OCI-LY7 (cell line): Measurements from ENCODE around the gene P3H2. TPM values are rescaled to one million over a fixed set of nuclear protein-coding genes. Genes with fewer than 3 reads are reported as not detected.

Source experiments
- BruUV-seq: library from RNA; stranded (reverse); fragments of 400-500 nt; replicated peaks from 2 replicates; lab custom pipeline; 2021; lab: Mats Ljungman, UMichigan
- CTCF ChIA-PET: fragments of 300-600 bp; sonication (Branson Sonifier 250); formaldehyde crosslinking; loops from one replicate; lab custom pipeline; 2022; ENCODE audit warnings: antibody characterized with exemption; ENCODE audit not compliant: unreplicated experiment; lab: Charles Lee
- POLR2A ChIA-PET: fragments of 300-600 bp; sonication (Branson Sonifier 250); formaldehyde crosslinking; loops from one replicate; lab custom pipeline; 2022; ENCODE audit warnings: antibody characterized with exemption; lab: Charles Lee
- DNase-seq: peaks from one replicate; pipeline ENCODE4 v3.0.0-alpha.2; 2015; ENCODE audit warnings: low spot score
- H2AFZ ChIP-seq: fragments of 200-600 bp; sonication (generic), shearing (Covaris generic); 2 replicates; pipeline ENCODE4 v1.6.1; 2014; ENCODE audit warnings: mild to moderate bottlenecking, antibody characterized with exemption, low read length, moderate library complexity
- H3K27ac ChIP-seq: fragments of 200-600 bp; sonication (generic); 2 replicates; pipeline ENCODE4 v1.5.1; 2014; ENCODE audit warnings: mixed run types, low read depth, mild to moderate bottlenecking, moderate library complexity, low read length, inconsistent platforms; ENCODE audit not compliant: poor library complexity, severe bottlenecking
- H3K36me3 ChIP-seq: fragments of 200-600 bp; sonication (generic); 2 replicates; pipeline ENCODE4 v1.6.1; 2014; ENCODE audit warnings: mild to moderate bottlenecking, antibody characterized with exemption, low read length, moderate library complexity, mixed read lengths; ENCODE audit not compliant: insufficient read depth
- H3K4me1 ChIP-seq: fragments of 200-600 bp; sonication (generic); 2 replicates; pipeline ENCODE4 v1.5.1; 2014; ENCODE audit warnings: mild to moderate bottlenecking, low read length; ENCODE audit not compliant: insufficient read depth, poor library complexity, severe bottlenecking
- H3K4me2 ChIP-seq: fragments of 200-600 bp; sonication (generic); 2 replicates; pipeline ENCODE4 v1.6.1; 2014; ENCODE audit warnings: mild to moderate bottlenecking, low read length
- H3K4me3 ChIP-seq: fragments of 200-600 bp; sonication (generic); 2 replicates; pipeline ENCODE4 v1.5.1; 2014; ENCODE audit warnings: mild to moderate bottlenecking, low read depth, low read length; ENCODE audit not compliant: poor library complexity, severe bottlenecking
- H3K79me2 ChIP-seq: fragments of 200-600 bp; sonication (generic); 2 replicates; pipeline ENCODE4 v1.6.1; 2016; ENCODE audit warnings: low read depth, mild to moderate bottlenecking, low read length, moderate library complexity, mixed read lengths; ENCODE audit not compliant: insufficient read depth
- H3K9me2 ChIP-seq: fragments of 200-600 bp; sonication (generic); 2 replicates; pipeline ENCODE4 v1.6.1; 2016; ENCODE audit warnings: mild to moderate bottlenecking, low read length, mixed read lengths; ENCODE audit not compliant: insufficient read depth
- H3K9me3 ChIP-seq: fragments of 200-600 bp; sonication (generic); 2 replicates; pipeline ENCODE4 v1.6.1; 2014; ENCODE audit warnings: mild to moderate bottlenecking, mixed run types, low read length, mixed read lengths
- H4K20me1 ChIP-seq: fragments of 200-600 bp; sonication (generic); 2 replicates; pipeline ENCODE4 v1.6.1; 2014; ENCODE audit warnings: mild to moderate bottlenecking, antibody characterized with exemption, low read length, moderate library complexity, mixed read lengths; ENCODE audit not compliant: insufficient read depth
- CTCF ChIP-seq: fragments of 200-600 bp; sonication (generic); conservative IDR thresholded peaks from 2 replicates; pipeline ENCODE4 v1.5.1; 2014; ENCODE audit warnings: mild to moderate bottlenecking, antibody characterized with exemption, low read length, moderate library complexity, mixed read lengths
- EZH2phosphoT487 ChIP-seq: fragments of 200-600 bp; sonication (generic); IDR thresholded peaks from 2 replicates; pipeline ENCODE4 v1.6.1; 2018; ENCODE audit warnings: low read depth, borderline replicate concordance, mild to moderate bottlenecking, mixed run types, antibody characterized with exemption, low read length, moderate library complexity, mixed read lengths
- intact Hi-C: fragments of 100-400 bp; cut with micrococcal nuclease; formaldehyde crosslinking; loops from one replicate; pipeline ENCODE4 v1.10.0; 2022; ENCODE audit not compliant: unreplicated experiment
- total RNA-seq, 2 experiments: library from RNA; depleted of rRNA in 1 of 2; stranded (reverse); fragments of >200 nt in 1 of 2; shearing (Covaris generic) in 1 of 2; gene quantifications; 2 replicates each; pipeline ENCODE4 v1.2.3, GENCODE V29; 2014 to 2022

P3H2 gene
- total RNA-seq, 2 experiments from 2014 or later: not detected

- CTCF ChIA-PET: no interaction called here
Measured at GRCh38 chr3:190000861-190001196, 119.9 kb downstream of the P3H2 start.

GRCh38 chr3:190000187-190000860 lies 120.4 kb downstream of the P3H2 start:
- CTCF ChIA-PET: no interaction called here
- BruUV-seq: no TSS peak
- POLR2A ChIA-PET: no interaction called here
- Histone ChIP-seq H3K79me2 (no peaks in the 10 kb centered on the region), H3K9me3 (no peaks in the 10 kb centered on the region), H3K9me2 (no peaks in the 10 kb centered on the region), H3K4me1 (no peaks in the 10 kb centered on the region), H3K27ac (no peak overlapping the region), H4K20me1 (no peaks in the 10 kb centered on the region), H3K4me3 (no peak overlapping the region), H3K36me3 (no peaks in the 10 kb centered on the region), H3K4me2 (no peak overlapping the region), H2AFZ (no peak overlapping the region)
- no peak for TF ChIP-seq EZH2phosphoT487
- TF ChIP-seq CTCF: no peak
- intact Hi-C loops: no loop called here
- DNase-seq: no peak

More at GRCh38 chr3:190000861-190001196, 119.9 kb downstream of the P3H2 start:
- POLR2A ChIA-PET: no interaction called here
- TF ChIP-seq CTCF (no peak), EZH2phosphoT487 (no peak)
- no peaks in the 10 kb centered on the region for H3K4me1 ChIP-seq
- H3K9me3 ChIP-seq: no peaks in the 10 kb centered on the region
- no peaks in the 10 kb centered on the region for H4K20me1 ChIP-seq
- no peak for DNase-seq
- no peaks in the 10 kb centered on the region for H3K9me2 ChIP-seq
- H2AFZ ChIP-seq: no peak overlapping the region
- no peaks in the 10 kb centered on the region for H3K36me3 ChIP-seq
- no peak overlapping the region for H3K4me2 ChIP-seq
- intact Hi-C loops: no loop called here
- no peak overlapping the region for H3K4me3 ChIP-seq
- H3K79me2 ChIP-seq: no peaks in the 10 kb centered on the region
- H3K27ac ChIP-seq: no peak overlapping the region
- no TSS peak for BruUV-seq

GRCh38 chr3:189999718-190000117 lies 121.0 kb downstream of the P3H2 start:
- DNase-seq: no peak
- Histone ChIP-seq H3K4me2 (no peak overlapping the region), H3K9me3 (no peaks in the 10 kb centered on the region), H3K9me2 (no peaks in the 10 kb centered on the region), H3K4me3 (no peak overlapping the region), H3K4me1 (no peaks in the 10 kb centered on the region), H3K27ac (no peak overlapping the region), H3K36me3 (no peaks in the 10 kb centered on the region), H4K20me1 (no peaks in the 10 kb centered on the region), H3K79me2 (no peaks in the 10 kb centered on the region), H2AFZ (no peak overlapping the region)
- no peak for TF ChIP-seq CTCF
- no peak for TF ChIP-seq EZH2phosphoT487
- POLR2A ChIA-PET: no interaction called here
- CTCF ChIA-PET: no interaction called here
- no TSS peak for BruUV-seq
- intact Hi-C loops: no loop called here
